Measurements from ENCODE around the gene PCGF3.
A peak's percentile ranks its signal among the peaks of the same experiment; 100 is the strongest.
"Not testable (repeated sequence)": the region's sequence is repeated elsewhere in the genome, so short reads cannot be mapped to it uniquely, and the experiment has no call there.

The PCGF3 gene

GRCh38 chr4:771464-771863 lies 65.8 kb downstream of the PCGF3 start:
- Histone ChIP-seq H3K27ac (ENCODE audit: low read length) (no peak overlapping the region), H3K36me3 (ENCODE audit: control insufficient read depth in 2 of 2, insufficient read depth in 2 of 2, low read length in 2 of 2) (peaks cover 30 to 37% of the 10 kb centered on the region in 2 donors), H3K4me1 (ENCODE audit: control insufficient read depth, insufficient read depth, low read length) (peaks cover 9% of the 10 kb centered on the region)

GRCh38 chr4:772118-772517 lies 66.5 kb downstream of the PCGF3 start:
- H3K27me3 ChIP-seq (ENCODE audit: control insufficient read depth in 1 of 2, insufficient read depth in 2 of 2, low read length in 2 of 2) = no peaks in the 10 kb centered on the region
- peaks cover 9% of the 10 kb centered on the region for H3K4me1 ChIP-seq (ENCODE audit: control insufficient read depth, insufficient read depth, low read length)
- peaks cover 27 to 36% of the 10 kb centered on the region in 2 donors for H3K36me3 ChIP-seq (ENCODE audit: control insufficient read depth in 2 of 2, insufficient read depth in 2 of 2, low read length in 2 of 2)
- no peaks in the 10 kb centered on the region for H3K9me3 ChIP-seq (ENCODE audit: control insufficient read depth in 2 of 2, low read length in 2 of 2)
- no peak overlapping the region for H3K4me3 ChIP-seq (ENCODE audit: low read length in 2 of 2)
- H3K9ac ChIP-seq (ENCODE audit: low read length in 2 of 2) = no peak overlapping the region
- no peak overlapping the region for H3K27ac ChIP-seq (ENCODE audit: low read length)

More at GRCh38 chr4:771464-771863, 65.8 kb downstream of the PCGF3 start:
- H3K9me3 ChIP-seq (ENCODE audit: control insufficient read depth in 2 of 2, low read length in 2 of 2) = no peaks in the 10 kb centered on the region
- no peak overlapping the region for H3K4me3 ChIP-seq (ENCODE audit: low read length in 2 of 2)
- H3K9ac ChIP-seq (ENCODE audit: low read length in 2 of 2) = no peak overlapping the region
- no peaks in the 10 kb centered on the region for H3K27me3 ChIP-seq (ENCODE audit: control insufficient read depth in 1 of 2, insufficient read depth in 2 of 2, low read length in 2 of 2)

DNA sequence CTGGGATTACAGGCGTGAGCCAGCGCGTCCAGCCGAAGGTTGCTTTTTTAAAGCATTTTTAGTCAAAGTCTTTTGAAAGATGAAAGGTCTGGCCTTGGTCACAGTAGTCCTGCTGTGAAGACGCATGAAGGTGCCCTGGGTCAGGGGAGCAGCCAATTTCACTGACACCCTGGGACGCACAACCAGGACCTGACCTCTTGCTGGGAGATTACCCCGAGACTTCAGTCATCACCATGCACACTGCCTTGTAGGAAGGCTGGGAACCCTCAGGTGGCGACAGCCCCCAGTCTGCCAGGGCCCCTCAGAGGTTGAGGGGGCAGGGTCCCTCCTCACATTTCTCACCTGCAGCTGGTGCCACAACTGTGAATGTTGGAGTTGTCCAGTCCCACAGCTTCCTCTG lies 67.1 kb downstream of the PCGF3 start:
- peaks cover 22 to 41% of the 10 kb centered on the region in 2 donors for H3K36me3 ChIP-seq (ENCODE audit: control insufficient read depth in 2 of 2, insufficient read depth in 2 of 2, low read length in 2 of 2)
- no peak overlapping the region for H3K4me3 ChIP-seq (ENCODE audit: low read length in 2 of 2)
- no peak overlapping the region for H3K9ac ChIP-seq (ENCODE audit: low read length in 2 of 2)
- no peaks in the 10 kb centered on the region for H3K27me3 ChIP-seq (ENCODE audit: control insufficient read depth in 1 of 2, insufficient read depth in 2 of 2, low read length in 2 of 2)
- H3K27ac ChIP-seq (ENCODE audit: low read length) = no peak overlapping the region
- no peaks in the 10 kb centered on the region for H3K9me3 ChIP-seq (ENCODE audit: control insufficient read depth in 2 of 2, low read length in 2 of 2)
- H3K4me1 ChIP-seq (ENCODE audit: control insufficient read depth, insufficient read depth, low read length) = peaks cover 13% of the 10 kb centered on the region

DNA sequence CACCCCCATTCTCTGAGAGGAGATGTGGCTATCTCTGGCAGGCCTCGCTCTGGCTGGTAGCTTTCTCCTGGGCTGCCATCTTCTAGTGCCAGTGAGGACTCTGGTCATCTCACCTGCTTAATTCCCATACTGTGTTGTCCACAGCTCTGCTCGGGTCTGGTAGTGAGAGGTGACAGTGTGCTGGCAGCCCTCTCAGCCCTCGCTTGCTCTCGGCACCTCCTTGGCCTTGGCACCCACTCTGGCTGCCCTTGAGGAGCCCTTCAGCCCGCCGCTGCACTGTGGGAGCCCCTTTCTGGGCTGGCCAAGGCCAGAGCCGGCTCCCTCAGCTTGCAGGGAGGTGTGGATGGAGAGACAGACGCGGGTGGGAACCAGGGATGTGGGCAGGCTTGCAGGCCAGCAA lies 67.6 kb downstream of the PCGF3 start:
- Histone ChIP-seq H3K36me3 (ENCODE audit: control insufficient read depth in 2 of 2, insufficient read depth in 2 of 2, low read length in 2 of 2) (peaks cover 22 to 38% of the 10 kb centered on the region in 2 donors), H3K4me1 (ENCODE audit: control insufficient read depth, insufficient read depth, low read length) (peaks cover 13% of the 10 kb centered on the region), H3K27me3 (ENCODE audit: control insufficient read depth in 1 of 2, insufficient read depth in 2 of 2, low read length in 2 of 2) (no peaks in the 10 kb centered on the region), H3K4me3 (ENCODE audit: low read length in 2 of 2) (no peak overlapping the region), H3K9ac (ENCODE audit: low read length in 2 of 2) (no peak overlapping the region), H3K27ac (ENCODE audit: low read length) (no peak overlapping the region), H3K9me3 (ENCODE audit: control insufficient read depth in 2 of 2, low read length in 2 of 2) (no peaks in the 10 kb centered on the region)

GRCh38 chr4:774419-775092 lies 68.9 kb downstream of the PCGF3 start:
- Histone ChIP-seq H3K36me3 (ENCODE audit: control insufficient read depth in 2 of 2, insufficient read depth in 2 of 2, low read length in 2 of 2) (peaks cover 19 to 39% of the 10 kb centered on the region in 2 donors), H3K4me1 (ENCODE audit: control insufficient read depth, insufficient read depth, low read length) (peaks cover 16% of the 10 kb centered on the region)
- H3K27ac ChIP-seq (ENCODE audit: low read length); H3K9me3 ChIP-seq (ENCODE audit: control insufficient read depth in 2 of 2, low read length in 2 of 2); H3K4me3 ChIP-seq (ENCODE audit: low read length in 2 of 2); H3K27me3 ChIP-seq (ENCODE audit: control insufficient read depth in 1 of 2, insufficient read depth in 2 of 2, low read length in 2 of 2); H3K9ac ChIP-seq (ENCODE audit: low read length in 2 of 2): not testable (repeated sequence)

DNA sequence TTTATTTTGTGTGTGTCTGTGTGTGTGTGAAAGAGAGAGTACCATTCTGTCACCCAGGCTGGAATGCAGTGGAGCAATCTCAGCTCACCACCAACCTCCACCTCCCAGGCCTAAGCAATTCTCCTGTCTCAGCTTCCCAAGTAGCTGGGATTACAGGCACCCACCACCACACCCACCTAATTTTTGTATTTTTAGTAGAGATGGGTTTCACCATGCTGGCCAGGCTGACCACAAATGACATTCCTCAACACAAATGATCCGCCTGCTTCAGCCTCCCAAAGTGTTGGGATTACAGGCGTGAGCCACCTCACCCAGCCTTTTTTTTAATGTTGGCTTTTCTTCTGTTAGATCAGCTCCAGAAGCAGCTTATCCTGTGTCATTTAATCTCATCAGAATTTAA lies 69.9 kb downstream of the PCGF3 start:
- H3K9me3 ChIP-seq (ENCODE audit: control insufficient read depth in 2 of 2, low read length in 2 of 2); H3K27ac ChIP-seq (ENCODE audit: low read length); H3K4me3 ChIP-seq (ENCODE audit: low read length in 2 of 2); H3K9ac ChIP-seq (ENCODE audit: low read length in 2 of 2); H3K27me3 ChIP-seq (ENCODE audit: control insufficient read depth in 1 of 2, insufficient read depth in 2 of 2, low read length in 2 of 2): not testable (repeated sequence)
- Histone ChIP-seq H3K4me1 (ENCODE audit: control insufficient read depth, insufficient read depth, low read length) (peaks cover 26% of the 10 kb centered on the region), H3K36me3 (ENCODE audit: control insufficient read depth in 2 of 2, insufficient read depth in 2 of 2, low read length in 2 of 2) (peaks cover 11 to 35% of the 10 kb centered on the region in 2 donors)

DNA sequence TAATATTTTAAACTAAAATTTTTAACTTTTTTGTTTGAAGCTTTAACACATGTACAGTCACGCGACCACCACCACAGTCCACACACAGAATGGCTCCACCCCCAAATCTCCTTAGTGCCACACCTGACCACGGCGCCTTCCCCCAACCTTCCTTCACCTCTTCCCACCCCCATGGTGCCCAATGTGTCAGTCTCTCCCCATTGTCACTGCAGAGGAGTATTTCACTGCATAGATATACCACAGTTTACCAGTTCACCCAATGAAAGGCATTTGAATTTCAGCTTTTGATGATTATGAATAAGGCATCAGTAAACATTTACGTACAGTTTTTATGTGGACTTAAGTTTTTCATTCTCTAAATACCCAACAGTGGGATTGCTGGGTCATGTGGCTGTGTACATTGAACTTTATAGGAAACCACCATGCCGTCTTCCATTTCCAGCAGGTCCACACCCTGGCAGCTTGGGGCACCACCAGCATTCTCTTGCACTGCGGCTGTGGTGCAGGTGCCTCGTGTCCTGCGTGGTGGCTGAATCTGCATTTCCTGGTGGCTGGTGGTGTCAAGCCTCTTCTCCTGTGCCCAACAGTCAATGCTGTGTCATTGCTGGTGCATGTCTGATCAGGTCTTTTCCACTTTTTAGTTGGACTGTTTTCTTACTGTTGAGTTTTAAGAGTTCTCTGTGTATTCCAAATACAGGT lies 71.3 kb downstream of the PCGF3 start:
- H3K27ac ChIP-seq (ENCODE audit: low read length) = no peak overlapping the region
- no peaks in the 10 kb centered on the region for H3K27me3 ChIP-seq (ENCODE audit: control insufficient read depth in 1 of 2, insufficient read depth in 2 of 2, low read length in 2 of 2)
- H3K36me3 ChIP-seq (ENCODE audit: control insufficient read depth in 2 of 2, insufficient read depth in 2 of 2, low read length in 2 of 2) = peaks cover 11 to 29% of the 10 kb centered on the region in 2 donors
- no peak overlapping the region for H3K9ac ChIP-seq (ENCODE audit: low read length in 2 of 2)
- H3K4me1 ChIP-seq (ENCODE audit: control insufficient read depth, insufficient read depth, low read length) = peaks cover 34% of the 10 kb centered on the region
- H3K4me3 ChIP-seq (ENCODE audit: low read length in 2 of 2) = no peak overlapping the region
- H3K9me3 ChIP-seq (ENCODE audit: control insufficient read depth in 2 of 2, low read length in 2 of 2) = no peaks in the 10 kb centered on the region

DNA sequence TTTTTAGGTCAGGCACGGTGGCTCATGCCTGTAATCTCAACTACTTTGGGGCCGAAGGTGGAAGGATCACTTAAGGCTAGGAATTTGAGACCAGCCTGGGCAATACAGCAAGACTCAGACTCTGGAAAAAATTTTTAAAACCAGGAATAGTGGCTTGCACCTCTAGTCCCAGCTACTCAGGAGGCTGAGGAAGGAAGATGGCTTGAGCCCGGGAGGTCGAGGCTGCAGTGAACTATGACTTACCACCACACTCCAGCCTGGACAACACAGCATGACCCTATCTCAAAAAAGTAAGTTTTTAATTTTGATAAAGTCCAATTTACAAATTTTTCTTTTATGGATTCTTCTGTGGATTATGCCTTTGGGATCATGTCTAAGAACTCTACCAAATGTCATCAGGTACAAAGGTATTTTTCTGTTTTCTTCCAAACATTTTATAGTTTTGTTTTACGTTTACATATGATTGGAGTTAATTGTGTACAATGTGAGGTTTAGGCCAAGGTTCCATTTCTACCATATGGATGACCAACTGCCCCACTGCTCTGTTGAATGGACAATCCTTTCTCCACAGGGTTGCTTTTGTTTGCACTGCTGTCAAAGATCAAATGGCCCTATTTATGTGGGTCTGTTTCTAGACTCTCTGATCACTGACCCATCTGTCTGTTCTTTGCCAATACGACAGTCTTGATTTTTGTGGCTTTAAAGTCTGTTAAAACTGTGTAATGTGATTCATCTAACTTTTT lies 72.1 kb downstream of the PCGF3 start:
- Histone ChIP-seq H3K9ac (ENCODE audit: low read length in 2 of 2) (no peak overlapping the region), H3K27ac (ENCODE audit: low read length) (no peak overlapping the region), H3K4me1 (ENCODE audit: control insufficient read depth, insufficient read depth, low read length) (peaks cover 40% of the 10 kb centered on the region), H3K9me3 (ENCODE audit: control insufficient read depth in 2 of 2, low read length in 2 of 2) (no peaks in the 10 kb centered on the region), H3K4me3 (ENCODE audit: low read length in 2 of 2) (no peak overlapping the region), H3K36me3 (ENCODE audit: control insufficient read depth in 2 of 2, insufficient read depth in 2 of 2, low read length in 2 of 2) (peaks cover 11 to 27% of the 10 kb centered on the region in 2 donors), H3K27me3 (ENCODE audit: control insufficient read depth in 1 of 2, insufficient read depth in 2 of 2, low read length in 2 of 2) (no peaks in the 10 kb centered on the region)

DNA sequence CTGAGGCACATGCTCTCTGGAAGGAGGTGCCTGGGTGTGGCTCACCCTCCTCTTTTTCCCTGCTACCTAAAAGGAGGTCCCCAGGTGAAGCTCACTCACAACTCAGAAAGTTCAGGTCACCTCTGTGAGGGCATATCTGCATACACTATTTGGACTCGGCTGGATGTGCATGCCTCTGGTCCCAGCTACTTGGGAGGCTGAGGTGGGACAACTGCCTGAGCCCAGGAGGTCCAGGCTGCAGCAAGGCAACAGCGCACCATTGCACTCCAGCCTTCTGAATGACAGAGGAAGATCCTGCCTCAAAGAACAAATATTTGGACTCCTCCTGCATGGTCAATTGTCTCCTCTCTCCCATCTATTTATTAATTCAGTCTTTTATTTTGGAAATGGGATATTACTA lies 73.9 kb downstream of the PCGF3 start:
- Histone ChIP-seq H3K4me3 (ENCODE audit: low read length in 2 of 2) (peak overlapping the region in 1 of 2 donors; percentile 98), H3K9me3 (ENCODE audit: control insufficient read depth in 2 of 2, low read length in 2 of 2) (no peaks in the 10 kb centered on the region), H3K4me1 (ENCODE audit: control insufficient read depth, insufficient read depth, low read length) (peaks cover 36% of the 10 kb centered on the region), H3K27me3 (ENCODE audit: control insufficient read depth in 1 of 2, insufficient read depth in 2 of 2, low read length in 2 of 2) (peaks cover under 1 to 4% of the 10 kb centered on the region in 2 donors), H3K27ac (ENCODE audit: low read length) (no peak overlapping the region), H3K36me3 (ENCODE audit: control insufficient read depth in 2 of 2, insufficient read depth in 2 of 2, low read length in 2 of 2) (peaks cover 8 to 22% of the 10 kb centered on the region in 2 donors), H3K9ac (ENCODE audit: low read length in 2 of 2) (no peak overlapping the region)

DNA sequence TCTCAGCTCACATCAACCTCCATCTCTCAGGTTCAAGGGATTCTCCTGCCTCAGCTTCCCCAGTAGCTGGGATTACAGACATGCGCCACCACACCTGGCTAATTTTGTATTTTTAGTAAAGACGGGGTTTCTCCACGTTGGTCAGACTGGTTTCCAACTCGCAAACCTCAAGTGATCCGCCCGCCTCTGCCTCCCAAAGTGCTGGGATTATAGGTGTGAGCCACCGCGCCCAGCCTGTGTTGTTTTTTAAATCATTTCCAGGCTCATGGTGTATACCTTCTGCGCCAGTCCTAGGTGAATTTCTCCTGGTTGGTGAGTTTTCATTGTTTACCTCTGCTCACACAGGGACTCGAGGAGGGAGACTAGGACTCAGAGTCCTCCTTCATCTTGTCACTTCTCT lies 74.6 kb downstream of the PCGF3 start:
- peak overlapping the region; percentile 88 to 96 for H3K9ac ChIP-seq (ENCODE audit: low read length in 2 of 2)
- peaks cover 7 to 11% of the 10 kb centered on the region in 2 donors for H3K27me3 ChIP-seq (ENCODE audit: control insufficient read depth in 1 of 2, insufficient read depth in 2 of 2, low read length in 2 of 2)
- H3K27ac ChIP-seq (ENCODE audit: low read length); H3K9me3 ChIP-seq (ENCODE audit: control insufficient read depth in 2 of 2, low read length in 2 of 2): not testable (repeated sequence)
- peak overlapping the region; percentile 86 to 98 for H3K4me3 ChIP-seq (ENCODE audit: low read length in 2 of 2)
- peaks cover 6 to 19% of the 10 kb centered on the region in 2 donors for H3K36me3 ChIP-seq (ENCODE audit: control insufficient read depth in 2 of 2, insufficient read depth in 2 of 2, low read length in 2 of 2)
- peaks cover 33% of the 10 kb centered on the region for H3K4me1 ChIP-seq (ENCODE audit: control insufficient read depth, insufficient read depth, low read length)
